Measurements from ENCODE around the gene CDYL2. TPM values are rescaled to one million over a fixed set of nuclear protein-coding genes. Genes with fewer than 3 reads are reported as not detected.

The CDYL2 gene
- total RNA-seq, 2 donors from 2014 or later, result 12.1 to 16.0 TPM

GRCh38 chr16:80583466-80583865 lies 220.9 kb downstream of the CDYL2 start:
- DNase-seq (ENCODE audit: low spot score), result no peak
- intact Hi-C loops (cut with DNase I), result no loop called here

- intact Hi-C loops (cut with DNase I), result no loop called here
These were observed 224.1 kb downstream of the CDYL2 start for GRCh38 chr16:80580109-80580832.

GRCh38 chr16:80577485-80578280 lies 226.7 kb downstream of the CDYL2 start:
- intact Hi-C loops (cut with DNase I), result no loop called here
- DNase-seq (ENCODE audit: low spot score), result no peak

More at GRCh38 chr16:80580109-80580832, 224.1 kb downstream of the CDYL2 start:
- no peak for DNase-seq (ENCODE audit: low spot score)

GRCh38 chr16:80576343-80576912 lies 228.0 kb downstream of the CDYL2 start:
- intact Hi-C loops (cut with DNase I), result no loop called here

GRCh38 chr16:80573700-80574120 lies 230.7 kb downstream of the CDYL2 start:
- intact Hi-C loops (cut with DNase I), result no loop called here
- no peak for DNase-seq (ENCODE audit: low spot score)

More at GRCh38 chr16:80576343-80576912, 228.0 kb downstream of the CDYL2 start:
- no peak for DNase-seq (ENCODE audit: low spot score)

- DNase-seq (ENCODE audit: low spot score), result no peak
- intact Hi-C loops (cut with DNase I), result no loop called here
These were observed 234.3 kb downstream of the CDYL2 start for GRCh38 chr16:80570106-80570478.

- intact Hi-C loops (cut with DNase I), result no loop called here
- no peak for DNase-seq (ENCODE audit: low spot score)
These were observed 234.8 kb downstream of the CDYL2 start for GRCh38 chr16:80569440-80570105.

- intact Hi-C loops (cut with DNase I), result no loop called here
- no peak for DNase-seq (ENCODE audit: low spot score)
These were observed 240.0 kb downstream of the CDYL2 start for GRCh38 chr16:80564394-80564793.

GRCh38 chr16:80563066-80563465 lies 241.3 kb downstream of the CDYL2 start:
- intact Hi-C loops (cut with DNase I), result no loop called here
- DNase-seq (ENCODE audit: low spot score), result no peak

- intact Hi-C loops (cut with DNase I), result no loop called here
These were observed 245.0 kb downstream of the CDYL2 start for GRCh38 chr16:80559369-80559768.

GRCh38 chr16:80557037-80557436 lies 247.4 kb downstream of the CDYL2 start:
- intact Hi-C loops (cut with DNase I), result no loop called here
- no peak for DNase-seq (ENCODE audit: low spot score)

More at GRCh38 chr16:80559369-80559768, 245.0 kb downstream of the CDYL2 start:
- no peak for DNase-seq (ENCODE audit: low spot score)

GRCh38 chr16:80556481-80556880 lies 247.9 kb downstream of the CDYL2 start:
- intact Hi-C loops (cut with DNase I), result no loop called here
- no peak for DNase-seq (ENCODE audit: low spot score)

- intact Hi-C loops (cut with DNase I), result no loop called here
- no peak for DNase-seq (ENCODE audit: low spot score)
These were observed 250.4 kb downstream of the CDYL2 start for GRCh38 chr16:80554033-80554432.

- intact Hi-C loops (cut with DNase I), result no loop called here
- no peak for DNase-seq (ENCODE audit: low spot score)
These were observed 252.1 kb downstream of the CDYL2 start for GRCh38 chr16:80552277-80552676.

Other genes starting within 250 kb of the CDYL2 start
- gene CMC2, start 202.3 kb upstream of the CDYL2 start, total RNA-seq, result 10 to 100 TPM; 34.8 to 46.1 TPM
- 1 to 10 TPM; 4.2 to 6.4 TPM for gene CENPN, start 202.6 kb upstream of the CDYL2 start, total RNA-seq
- 10 to 100 TPM; 24.8 to 27.3 TPM for gene ATMIN, start 231.2 kb upstream of the CDYL2 start, total RNA-seq

All from posterior vena cava (tissue), 2 donors.